GM12878 (cell line): Measurements from ENCODE around the gene STK40.

ENCODE experiments used
- BHLHE40 ChIP-seq, 2 experiments: fragments of 450-650 bp in 1 of 2; IDR thresholded peaks; 2 replicates each; pipeline ENCODE4 v1.6.1; 2011 to 2017; ENCODE audit warnings: low read depth in 2 of 2, borderline replicate concordance in 1 of 2, improper control_type of control experiment in 1 of 2, low read length in 1 of 2, mild to moderate bottlenecking in 1 of 2
- CEBPB ChIP-seq, 2 experiments: fragments of 150-350 bp in 1 of 2; IDR thresholded peaks; 2 replicates each; pipeline ENCODE4 v1.6.1; 2012 to 2014; ENCODE audit warnings: low read depth in 2 of 2, low read length in 2 of 2, borderline replicate concordance in 1 of 2, inconsistent platforms in 1 of 2
- EGR1 ChIP-seq, 2 experiments: IDR thresholded peaks; 1 replicate in 1 of 2; 2 replicates in 1 of 2; pipeline ENCODE4 v1.6.1; 2011 to 2012; ENCODE audit warnings: low read depth in 2 of 2, low read length in 2 of 2, borderline replicate concordance in 1 of 2, mild to moderate bottlenecking in 1 of 2, moderate library complexity in 1 of 2
- EZH2 ChIP-seq: IDR thresholded peaks from 2 replicates; pipeline ENCODE4 v1.6.1; 2012; ENCODE audit warnings: low read depth, mild to moderate bottlenecking, control low read depth, inconsistent platforms, low read length, borderline replicate concordance; ENCODE audit not compliant: control insufficient read depth
- POLR2AphosphoS2 ChIP-seq: IDR thresholded peaks from 2 replicates; pipeline ENCODE4 v1.6.1; 2011; ENCODE audit warnings: low read depth, mild to moderate bottlenecking, low read length, improper control_type of control experiment, moderate library complexity
- POLR2AphosphoS5 ChIP-seq: IDR thresholded peaks from 2 replicates; pipeline ENCODE4 v1.6.1; 2011; ENCODE audit warnings: mild to moderate bottlenecking, low read length, inconsistent platforms
- SP1 ChIP-seq: IDR thresholded peaks from one replicate; pipeline ENCODE4 v1.6.1; 2011; ENCODE audit warnings: low read depth, low read length
- TF ChIP-seq, protein P1 (sequence below), 3 experiments: IDR thresholded peaks in 2 of 3; conservative IDR thresholded peaks in 1 of 3; 2 replicates each; pipeline ENCODE4 v1.5.1; 2011; ENCODE audit warnings: low read depth in 3 of 3, low read length in 3 of 3, mild to moderate bottlenecking in 3 of 3, control low read depth in 2 of 3, moderate library complexity in 2 of 3, inconsistent platforms in 1 of 3, mixed read lengths in 1 of 3; ENCODE audit not compliant: control insufficient read depth in 2 of 3, insufficient read depth in 1 of 3; ENCODE audit errors: extremely low read depth in 1 of 3

DNA sequence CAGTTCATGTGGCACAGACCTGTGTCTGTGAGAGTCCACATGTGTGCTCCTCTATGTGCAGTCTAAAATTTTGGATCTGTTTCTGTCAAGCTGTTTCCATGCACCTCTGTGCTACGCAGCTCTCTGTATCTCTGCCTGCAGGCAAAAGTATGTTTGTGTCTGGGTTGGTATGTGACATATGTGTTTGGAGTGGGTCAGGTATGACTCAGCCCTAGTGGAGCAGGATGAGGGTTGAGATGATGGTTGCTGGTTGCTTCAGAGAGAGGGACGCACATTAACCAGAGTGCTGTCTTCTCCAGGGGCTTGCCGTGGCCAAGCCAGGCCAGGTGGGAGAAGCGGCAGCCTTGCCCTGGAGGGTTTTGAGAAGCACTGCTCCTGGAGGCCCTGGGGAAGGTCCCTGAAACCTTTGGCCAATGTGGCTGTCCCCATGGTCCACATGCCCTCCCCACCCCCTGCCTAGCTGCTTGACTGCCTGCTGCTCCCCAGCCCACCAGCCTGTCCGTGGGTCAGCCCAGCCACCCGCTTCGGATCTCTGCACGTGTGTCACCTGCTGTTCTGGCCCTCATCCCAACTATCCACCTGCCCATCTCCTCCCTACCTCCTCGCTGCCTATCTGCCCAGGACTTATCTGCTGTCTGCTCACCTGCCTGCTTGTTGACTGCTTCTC lies 58.2 kb downstream of the STK40 start:
- no peak for TF ChIP-seq BHLHE40 (IDR thresholded peaks at IDR 0.05; ENCODE audit: borderline replicate concordance in 1 of 2, low read depth in 2 of 2, low read length in 1 of 2)
- no peak for TF ChIP-seq EZH2
- TF ChIP-seq SP1 = no peak
- TF ChIP-seq POLR2AphosphoS5 = no peak; the same call in 1 of the 2 replicates
- no peak for TF ChIP-seq POLR2AphosphoS2
- TF ChIP-seq, protein P1, sequence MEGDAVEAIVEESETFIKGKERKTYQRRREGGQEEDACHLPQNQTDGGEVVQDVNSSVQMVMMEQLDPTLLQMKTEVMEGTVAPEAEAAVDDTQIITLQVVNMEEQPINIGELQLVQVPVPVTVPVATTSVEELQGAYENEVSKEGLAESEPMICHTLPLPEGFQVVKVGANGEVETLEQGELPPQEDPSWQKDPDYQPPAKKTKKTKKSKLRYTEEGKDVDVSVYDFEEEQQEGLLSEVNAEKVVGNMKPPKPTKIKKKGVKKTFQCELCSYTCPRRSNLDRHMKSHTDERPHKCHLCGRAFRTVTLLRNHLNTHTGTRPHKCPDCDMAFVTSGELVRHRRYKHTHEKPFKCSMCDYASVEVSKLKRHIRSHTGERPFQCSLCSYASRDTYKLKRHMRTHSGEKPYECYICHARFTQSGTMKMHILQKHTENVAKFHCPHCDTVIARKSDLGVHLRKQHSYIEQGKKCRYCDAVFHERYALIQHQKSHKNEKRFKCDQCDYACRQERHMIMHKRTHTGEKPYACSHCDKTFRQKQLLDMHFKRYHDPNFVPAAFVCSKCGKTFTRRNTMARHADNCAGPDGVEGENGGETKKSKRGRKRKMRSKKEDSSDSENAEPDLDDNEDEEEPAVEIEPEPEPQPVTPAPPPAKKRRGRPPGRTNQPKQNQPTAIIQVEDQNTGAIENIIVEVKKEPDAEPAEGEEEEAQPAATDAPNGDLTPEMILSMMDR (IDR thresholded peaks at IDR 0.05 in 2 of 3, conservative IDR thresholded peaks at IDR 0.05 in 1 of 3; ENCODE audit: control insufficient read depth in 2 of 3, extremely low read depth in 1 of 3, insufficient read depth in 1 of 3, low read depth in 3 of 3, low read length in 3 of 3) = no peak
- TF ChIP-seq CEBPB (IDR thresholded peaks at IDR 0.05; ENCODE audit: borderline replicate concordance in 1 of 2, low read depth in 2 of 2, low read length in 2 of 2) = no peak
- TF ChIP-seq EGR1 (IDR thresholded peaks at IDR 0.05; ENCODE audit: borderline replicate concordance in 1 of 2, low read depth in 2 of 2, low read length in 2 of 2) = no peak
